NCI-H1092 (cell line): ENCODE results near the gene GALNT18.
A peak's percentile ranks its signal among the peaks of the same experiment; 100 is the strongest.

Source experiments
- DNase-seq: peaks from one replicate; lab custom pipeline; 2025; lab: John Stamatoyannopoulos, UW

GALNT18 gene

DNA sequence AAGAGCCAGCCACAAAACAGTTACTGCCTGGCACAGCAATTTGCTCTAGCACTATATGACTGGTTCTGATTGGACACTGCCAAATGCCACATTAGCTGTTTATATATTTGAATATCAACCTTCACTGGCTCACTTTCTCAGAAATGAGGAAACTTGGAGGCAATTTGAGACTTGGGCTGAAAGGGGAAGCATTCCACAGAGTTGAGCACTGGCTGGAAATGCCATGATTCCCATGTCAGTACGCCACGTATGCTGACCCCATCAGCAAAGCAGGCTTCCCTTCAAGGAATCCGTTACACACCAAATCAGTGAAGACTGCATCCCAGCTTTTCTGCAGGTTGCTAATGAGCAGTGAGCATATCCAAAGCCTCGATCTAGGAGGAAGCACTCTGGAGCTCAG is 34.7 kb downstream of the GALNT18 start:
- no peak for DNase-seq

DNA sequence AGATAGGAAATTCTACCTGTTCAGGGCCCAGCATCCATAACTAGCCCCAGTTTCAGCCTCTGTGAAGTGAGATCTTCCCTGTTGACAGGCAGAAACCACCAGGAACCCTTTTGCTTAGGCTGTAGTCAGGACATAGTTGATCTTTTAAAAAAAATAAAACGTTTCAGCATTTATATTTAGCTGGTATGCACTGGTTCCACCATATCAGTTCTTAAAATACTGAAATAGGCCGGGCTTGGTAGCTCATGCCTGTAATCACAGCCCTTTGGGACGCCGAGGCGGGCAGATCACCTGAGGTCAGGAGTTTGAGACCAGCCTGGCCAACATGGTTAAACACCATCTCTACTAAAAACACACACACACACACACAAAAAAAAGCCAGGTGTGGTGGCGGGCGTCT is 35.3 kb downstream of the GALNT18 start:
- DNase-seq = no peak

DNA sequence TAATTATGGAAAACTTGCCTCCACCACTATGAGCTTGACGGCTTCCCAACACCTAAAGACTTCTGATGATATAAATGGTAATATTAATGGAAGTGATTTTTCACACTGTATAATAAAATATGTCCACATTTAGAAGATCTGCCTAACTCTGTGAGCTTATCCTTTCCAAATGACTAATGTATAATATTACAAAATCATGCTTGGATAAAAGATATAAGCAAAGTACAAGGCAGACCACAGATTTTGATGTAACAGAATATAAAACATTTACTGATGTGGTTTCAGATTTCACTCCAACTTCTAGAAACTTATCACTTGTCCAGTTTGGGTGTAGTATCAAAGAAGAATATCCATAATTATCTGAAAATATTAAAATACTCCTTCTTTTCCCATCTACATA is 36.9 kb downstream of the GALNT18 start:
- DNase-seq = no peak

DNA sequence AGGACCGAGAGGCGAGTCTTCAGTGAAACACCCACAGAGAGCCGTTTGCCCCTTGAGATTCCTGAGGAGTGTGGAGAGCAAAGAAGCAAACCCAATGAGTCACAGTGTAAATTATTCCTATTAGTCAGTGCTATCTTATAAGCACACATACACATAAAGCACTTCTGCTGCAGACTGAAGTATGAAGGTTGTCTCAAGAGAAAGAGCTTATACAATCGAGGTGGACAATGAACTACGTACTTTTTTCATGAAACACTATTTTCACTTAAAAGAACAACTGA is 37.3 kb downstream of the GALNT18 start:
- DNase-seq = no peak

DNA sequence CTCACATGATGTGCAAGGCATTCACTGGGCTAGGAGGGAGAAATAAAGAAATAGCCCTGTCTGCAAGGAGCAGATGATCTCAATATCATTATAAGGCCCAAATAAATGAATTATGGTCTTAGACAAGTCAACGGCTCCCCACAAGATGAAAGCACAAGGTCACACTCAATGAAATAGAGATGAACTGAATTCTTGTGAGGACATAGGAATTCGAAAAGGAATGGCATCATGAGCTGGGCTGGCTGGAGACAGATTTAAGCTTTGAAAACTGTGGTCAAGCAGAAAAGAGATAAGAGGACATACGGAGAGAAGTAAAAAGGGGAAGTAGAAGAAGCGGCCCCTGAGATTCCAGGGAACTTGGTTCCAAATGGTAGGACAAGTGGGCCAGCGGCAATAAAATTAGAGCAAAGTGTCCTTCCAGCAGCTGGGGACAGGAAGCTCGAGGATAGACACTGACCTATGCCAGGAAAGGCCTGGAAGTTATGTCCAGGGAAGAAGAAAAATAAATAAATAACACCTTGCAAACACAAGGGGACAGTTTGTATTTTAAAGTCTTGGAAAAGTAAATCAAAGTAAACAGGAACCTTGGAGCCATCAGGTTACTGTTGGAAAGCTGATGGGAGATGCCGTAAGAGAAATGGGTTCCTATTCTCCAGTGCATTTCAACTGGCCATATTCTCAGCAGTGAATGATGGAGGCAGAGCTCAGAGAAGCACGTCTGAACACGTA is 37.8 kb downstream of the GALNT18 start:
- DNase-seq = no peak

- no peak for DNase-seq
These were observed 39.6 kb downstream of the GALNT18 start for GRCh38 chr11:11582011-11582701.

DNA sequence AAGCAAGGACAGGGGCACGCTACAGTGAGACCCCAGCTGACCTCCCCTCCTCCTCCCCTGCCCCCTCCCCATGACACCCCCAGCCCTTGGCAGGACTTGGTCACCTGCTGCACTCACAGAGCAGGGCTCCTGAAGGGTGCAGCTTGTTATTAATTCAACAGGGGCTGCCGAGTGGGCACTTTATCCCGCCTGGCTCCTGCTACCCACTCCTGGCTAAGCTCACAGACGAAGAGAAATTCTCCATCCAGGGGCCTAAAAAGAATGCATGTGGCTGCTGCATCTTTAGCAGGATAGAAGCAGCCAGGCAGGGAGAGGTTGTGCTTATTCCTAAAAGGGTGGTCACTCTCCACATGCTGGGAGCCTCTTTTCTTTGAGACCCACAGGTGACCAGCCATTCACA is 40.3 kb downstream of the GALNT18 start:
- peak; percentile 83 for DNase-seq

GRCh38 chr11:11580841-11581411 is 40.9 kb downstream of the GALNT18 start:
- peak; percentile 87 for DNase-seq

DNA sequence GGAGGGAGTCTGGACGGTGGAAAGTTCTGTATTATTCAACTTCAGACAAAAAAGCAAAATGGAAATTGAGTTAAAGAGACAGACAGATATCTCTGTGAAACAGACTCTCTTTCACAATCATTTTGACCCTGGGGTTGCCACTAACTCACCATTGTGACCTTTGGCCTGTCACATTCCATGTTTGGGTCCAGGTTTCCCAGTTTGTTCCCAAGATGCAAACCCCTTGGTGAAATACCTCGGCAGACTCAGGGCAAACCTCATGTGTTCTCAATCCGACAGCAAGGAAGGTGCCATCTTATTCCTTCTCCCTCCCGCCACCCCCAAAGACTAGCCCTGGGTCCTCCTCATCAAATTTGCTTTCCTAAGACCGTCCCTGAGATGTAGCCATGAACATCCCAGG is 41.8 kb downstream of the GALNT18 start:
- no peak for DNase-seq

GRCh38 chr11:11579012-11579988 is 42.5 kb downstream of the GALNT18 start:
- DNase-seq = peak; percentile 66

DNA sequence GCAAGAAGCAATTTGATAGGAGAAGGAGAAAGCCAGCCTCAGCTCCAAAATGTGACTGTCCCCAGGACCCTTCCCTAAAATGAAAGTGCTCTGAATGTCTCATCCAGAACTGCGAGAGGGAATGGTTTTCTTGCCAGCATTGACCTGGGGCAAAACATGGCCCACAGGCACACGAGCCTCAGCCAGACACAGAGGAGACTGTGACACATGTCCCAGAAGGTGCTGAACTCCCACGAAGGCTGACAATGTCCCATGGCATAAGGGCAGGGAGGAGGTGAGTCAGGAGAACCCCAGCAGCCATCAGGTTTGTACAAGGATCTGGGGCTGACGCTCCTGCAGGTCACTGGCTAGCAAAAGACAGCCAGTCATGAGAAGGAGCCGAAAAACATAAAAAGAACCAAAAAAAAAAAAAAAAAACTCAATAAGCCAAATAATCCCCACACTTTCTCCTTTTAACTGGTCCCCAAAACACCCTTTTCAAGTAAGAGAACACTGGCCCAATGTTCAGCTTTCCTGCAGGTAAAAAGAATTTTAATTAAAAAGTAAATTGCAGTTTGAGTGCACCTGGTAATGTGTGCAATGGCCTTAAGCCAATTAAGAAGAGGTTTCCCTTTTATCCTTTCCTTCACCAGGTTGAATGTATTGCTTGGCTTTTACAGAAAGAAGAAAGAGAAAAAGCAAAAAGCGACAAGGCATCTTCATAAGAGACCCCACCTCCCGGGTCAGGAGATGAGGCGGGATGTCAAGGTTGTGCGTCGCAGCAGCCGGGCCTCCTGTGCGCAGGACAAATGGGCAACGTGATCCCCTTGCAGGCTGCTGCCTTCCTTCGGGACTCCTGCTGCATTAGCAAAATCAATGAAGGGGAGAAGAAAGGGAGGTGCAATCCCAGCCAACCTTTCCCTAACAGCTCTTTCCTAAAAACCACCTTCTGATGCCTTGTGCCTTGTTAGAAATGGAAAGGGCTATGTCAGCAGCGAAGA is 43.6 kb downstream of the GALNT18 start:
- peak; percentile 84 for DNase-seq

DNA sequence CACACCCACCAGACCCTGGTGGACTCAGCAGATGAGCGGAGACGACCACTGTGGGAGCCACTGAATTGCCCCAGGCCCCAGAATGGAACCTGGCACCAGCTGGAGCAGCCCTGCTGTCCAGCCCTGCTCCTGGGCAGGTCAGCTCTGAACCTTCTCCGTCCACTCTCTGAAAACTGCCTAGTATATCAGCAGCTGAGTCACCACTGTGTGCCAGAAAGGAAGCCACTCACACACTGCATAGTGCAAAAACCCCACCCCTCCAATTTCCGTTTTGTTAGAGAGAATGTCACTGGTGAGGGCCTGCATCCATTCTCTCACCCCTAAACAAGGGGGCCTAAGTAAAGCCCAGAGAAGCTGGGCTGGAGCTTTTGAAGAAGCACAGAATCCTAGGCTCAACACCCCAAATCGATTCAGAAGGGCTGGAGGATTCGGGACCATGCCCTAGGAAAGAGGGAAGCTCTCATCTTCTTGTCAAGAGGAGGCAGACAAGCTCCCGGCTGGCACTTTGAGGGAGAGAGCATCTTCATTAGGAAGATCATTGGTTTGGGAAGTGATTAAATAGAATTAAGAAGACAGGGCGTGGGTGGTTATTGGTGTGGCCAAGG is 44.5 kb downstream of the GALNT18 start:
- no peak for DNase-seq

- no peak for DNase-seq
These were observed 47.2 kb downstream of the GALNT18 start for GRCh38 chr11:11574373-11575287.

GRCh38 chr11:11572386-11572785 is 49.4 kb downstream of the GALNT18 start:
- DNase-seq = no peak

DNA sequence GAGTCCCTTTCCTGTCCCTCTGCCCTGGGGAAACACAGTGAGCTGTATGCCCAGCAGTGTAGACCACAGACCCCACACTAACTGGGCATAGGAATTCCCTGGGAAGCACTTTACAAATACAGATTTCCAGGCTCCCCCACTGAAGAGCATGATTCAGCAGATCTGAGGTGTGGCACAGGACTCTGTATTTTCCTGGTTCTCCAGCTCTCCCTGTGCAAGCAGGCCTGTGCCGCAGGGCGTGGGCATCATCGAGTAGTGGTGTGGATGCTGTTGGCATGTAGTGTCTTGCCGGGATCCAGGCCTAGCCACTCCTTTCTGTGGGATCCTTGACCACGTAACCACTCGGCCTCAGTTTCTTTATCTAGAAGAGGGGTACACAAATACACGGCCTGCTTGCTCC is 49.9 kb downstream of the GALNT18 start:
- DNase-seq = no peak

DNA sequence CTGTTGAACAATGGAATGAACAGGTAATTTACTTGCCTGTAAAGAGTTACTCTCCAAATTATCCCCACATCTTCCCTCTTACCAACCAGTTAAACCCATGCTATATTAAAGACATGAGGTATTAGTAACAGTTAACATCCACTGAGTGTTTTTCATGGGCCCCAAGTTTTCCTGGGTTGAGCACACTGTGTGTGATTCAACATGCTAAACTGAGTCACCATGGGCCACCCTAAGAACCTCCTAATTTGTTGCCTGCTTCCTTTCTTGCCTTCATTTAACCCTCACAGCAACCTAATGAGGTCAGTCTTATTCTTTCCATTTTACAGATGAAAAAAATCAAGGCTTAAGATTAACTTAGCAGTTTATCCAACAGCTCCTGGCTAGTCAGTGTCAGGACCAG is 51.0 kb downstream of the GALNT18 start:
- no peak for DNase-seq

- no peak for DNase-seq
These were observed 51.8 kb downstream of the GALNT18 start for GRCh38 chr11:11569936-11570491.

GRCh38 chr11:11568651-11569229 is 53.1 kb downstream of the GALNT18 start:
- DNase-seq = no peak
